Uterus (tissue), 4 donors: ENCODE measurements around the gene IRGM. TPM values are rescaled to one million over a fixed set of nuclear protein-coding genes. Genes with fewer than 3 reads are reported as not detected.
"Not testable (repeated sequence)": the region's sequence is repeated elsewhere in the genome, so short reads cannot be mapped to it uniquely, and the experiment has no call there.

Experiments used
- DNase-seq, 2 donors: peaks; one replicate each; pipeline ENCODE4 v3.0.0-alpha.2; 2019 to 2020
- H3K27ac ChIP-seq, 2 donors: fragments of 200-600 bp; sonication (generic); 1 replicate in 1 of 2; 2 replicates in 1 of 2; pipeline ENCODE4 v1.5.1; 2016 to 2018
- H3K27me3 ChIP-seq, 2 donors: fragments of 200-600 bp; sonication (generic); one replicate each; pipeline ENCODE4 v1.5.1; 2018 to 2019; ENCODE audit warnings: control low read depth in 1 of 2
- H3K36me3 ChIP-seq, 2 donors: fragments of 200-600 bp; sonication (generic); one replicate each; pipeline ENCODE4 v1.5.1; 2019; ENCODE audit warnings: control low read depth in 1 of 2
- H3K4me1 ChIP-seq, 2 donors: fragments of 200-600 bp; sonication (generic); one replicate each; pipeline ENCODE4 v1.5.1; 2018 to 2019; ENCODE audit warnings: control low read depth in 1 of 2
- H3K4me3 ChIP-seq, 2 donors: fragments of 200-600 bp; sonication (generic); 1 replicate in 1 of 2; 2 replicates in 1 of 2; pipeline ENCODE4 v1.5.1; 2018 to 2019; ENCODE audit warnings: mild to moderate bottlenecking in 1 of 2
- H3K9me3 ChIP-seq, 2 donors: fragments of 200-600 bp; sonication (generic); one replicate each; pipeline ENCODE4 v1.5.1; 2019; ENCODE audit warnings: control low read depth in 1 of 2
- POLR2A ChIP-seq, 2 donors: fragments of 450-650 bp; IDR thresholded peaks; one replicate each; pipeline ENCODE4 v1.6.1; 2016; ENCODE audit warnings: antibody characterized with exemption in 2 of 2, mild to moderate bottlenecking in 1 of 2, moderate library complexity in 1 of 2
- intact Hi-C: fragments of 100-400 bp; cut with DNase I; formaldehyde crosslinking; loops from one replicate; pipeline ENCODE4 v1.15.1; 2023; ENCODE audit warnings: low total_unique reads
- total RNA-seq, 4 donors: library from RNA; depleted of rRNA in 3 of 4; stranded (reverse); fragments of >200 nt in 3 of 4; gene quantifications; one replicate each; pipeline versions ENCODE4 v1.1.0 to v1.2.4, GENCODE V29; 2014 to 2023
- TF ChIP-seq, protein P1 (sequence below), 4 experiments: fragments of 200-600 bp in 2 of 4; fragments of 450-650 bp in 2 of 4; sonication (generic) in 2 of 4; IDR thresholded peaks; one replicate each; pipeline ENCODE4 v1.5.1; 2016 to 2019; ENCODE audit warnings: antibody characterized with exemption in 4 of 4, mild to moderate bottlenecking in 2 of 4, moderate library complexity in 1 of 4
- donor health status: DM: yes; HTN: yes; CAD: no.

The IRGM gene
- total RNA-seq, 4 donors from 2014 or later, result 0.48 TPM; not detected in 3

DNA sequence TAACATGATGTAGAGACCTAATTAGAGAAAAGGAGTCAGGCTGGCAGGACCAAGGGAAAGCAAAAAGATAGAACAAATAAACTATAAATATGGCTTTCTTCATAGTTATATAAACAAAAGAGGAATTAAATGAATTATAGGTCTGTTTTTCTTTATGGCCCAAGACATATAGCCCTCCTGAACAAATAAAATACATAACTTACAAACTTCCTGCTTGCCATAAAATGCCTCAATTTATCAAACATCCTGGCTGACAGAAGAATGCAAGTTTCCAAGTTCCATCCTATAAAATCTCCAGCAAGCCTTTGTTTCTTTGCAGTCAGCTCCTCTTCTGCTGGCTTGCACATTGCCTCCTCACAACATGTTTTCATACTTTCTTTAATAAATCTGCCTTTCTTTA is 31.3 kb upstream of the IRGM start:
- intact Hi-C loops, result no loop called here
- no peaks in the 10 kb centered on the region for H3K27me3 ChIP-seq
- H3K36me3 ChIP-seq, result no peaks in the 10 kb centered on the region
- H3K4me1 ChIP-seq, result no peaks in the 10 kb centered on the region
- no peak overlapping the region for H3K27ac ChIP-seq
- H3K4me3 ChIP-seq, result no peak overlapping the region
- no peaks in the 10 kb centered on the region for H3K9me3 ChIP-seq
- no peak for DNase-seq
- TF ChIP-seq, protein P1, sequence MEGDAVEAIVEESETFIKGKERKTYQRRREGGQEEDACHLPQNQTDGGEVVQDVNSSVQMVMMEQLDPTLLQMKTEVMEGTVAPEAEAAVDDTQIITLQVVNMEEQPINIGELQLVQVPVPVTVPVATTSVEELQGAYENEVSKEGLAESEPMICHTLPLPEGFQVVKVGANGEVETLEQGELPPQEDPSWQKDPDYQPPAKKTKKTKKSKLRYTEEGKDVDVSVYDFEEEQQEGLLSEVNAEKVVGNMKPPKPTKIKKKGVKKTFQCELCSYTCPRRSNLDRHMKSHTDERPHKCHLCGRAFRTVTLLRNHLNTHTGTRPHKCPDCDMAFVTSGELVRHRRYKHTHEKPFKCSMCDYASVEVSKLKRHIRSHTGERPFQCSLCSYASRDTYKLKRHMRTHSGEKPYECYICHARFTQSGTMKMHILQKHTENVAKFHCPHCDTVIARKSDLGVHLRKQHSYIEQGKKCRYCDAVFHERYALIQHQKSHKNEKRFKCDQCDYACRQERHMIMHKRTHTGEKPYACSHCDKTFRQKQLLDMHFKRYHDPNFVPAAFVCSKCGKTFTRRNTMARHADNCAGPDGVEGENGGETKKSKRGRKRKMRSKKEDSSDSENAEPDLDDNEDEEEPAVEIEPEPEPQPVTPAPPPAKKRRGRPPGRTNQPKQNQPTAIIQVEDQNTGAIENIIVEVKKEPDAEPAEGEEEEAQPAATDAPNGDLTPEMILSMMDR (IDR thresholded peaks at IDR 0.05), result no peak
- TF ChIP-seq POLR2A (IDR thresholded peaks at IDR 0.05), result no peak

DNA sequence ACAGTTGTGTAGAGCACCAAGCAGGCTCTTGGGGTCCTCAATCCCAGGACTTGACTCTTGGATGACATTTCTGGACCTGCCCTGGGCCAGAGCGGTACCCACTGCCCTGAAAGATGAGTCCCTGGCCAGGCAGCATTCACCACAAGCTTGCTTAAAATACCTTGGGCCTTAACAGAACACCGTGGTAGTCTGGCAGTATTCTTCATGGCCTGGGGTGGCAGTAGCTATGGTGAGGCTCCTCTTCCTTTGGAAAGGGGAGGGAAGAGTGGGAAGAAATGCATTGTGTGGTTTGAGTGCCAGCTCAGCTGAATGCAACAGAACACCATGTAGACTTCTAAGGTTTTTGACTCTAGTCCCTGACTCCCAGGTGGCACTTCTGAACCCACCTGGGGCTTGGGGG is 29.4 kb upstream of the IRGM start:
- Histone ChIP-seq H3K4me1 (no peaks in the 10 kb centered on the region), H3K9me3 (no peaks in the 10 kb centered on the region), H3K27me3 (no peaks in the 10 kb centered on the region), H3K36me3 (no peaks in the 10 kb centered on the region), H3K4me3 (no peak overlapping the region), H3K27ac (no peak overlapping the region)
- no peak for DNase-seq
- intact Hi-C loops, result no loop called here
- TF ChIP-seq POLR2A (IDR thresholded peaks at IDR 0.05), result no peak
- TF ChIP-seq, protein P1 (IDR thresholded peaks at IDR 0.05), result no peak

DNA sequence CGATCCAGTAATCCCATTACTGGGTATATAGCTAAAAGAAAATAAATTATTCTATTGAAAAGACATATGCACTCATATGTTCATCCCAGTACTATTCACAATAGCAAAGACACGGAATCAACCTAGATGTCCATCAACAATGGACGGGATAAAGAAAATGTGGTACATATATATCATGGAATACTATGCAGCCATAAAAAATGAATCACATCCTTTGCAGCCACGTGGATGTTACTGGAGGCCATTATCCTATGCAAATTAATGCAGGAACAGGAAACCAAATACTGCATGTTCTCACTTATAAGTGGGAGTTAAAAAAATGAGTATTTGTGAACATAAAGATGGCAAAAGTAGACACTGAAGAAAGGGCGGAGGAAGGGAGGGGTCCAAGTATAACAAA is 16.6 kb upstream of the IRGM start:
- no peaks in the 10 kb centered on the region for H3K27me3 ChIP-seq
- TF ChIP-seq POLR2A (IDR thresholded peaks at IDR 0.05), result no peak
- TF ChIP-seq, protein P1 (IDR thresholded peaks at IDR 0.05), result no peak
- no peaks in the 10 kb centered on the region for H3K4me1 ChIP-seq
- no peak for DNase-seq
- intact Hi-C loops, result no loop called here
- H3K4me3 ChIP-seq, result no peak overlapping the region
- no peak overlapping the region for H3K27ac ChIP-seq
- no peaks in the 10 kb centered on the region for H3K36me3 ChIP-seq
- no peaks in the 10 kb centered on the region for H3K9me3 ChIP-seq

DNA sequence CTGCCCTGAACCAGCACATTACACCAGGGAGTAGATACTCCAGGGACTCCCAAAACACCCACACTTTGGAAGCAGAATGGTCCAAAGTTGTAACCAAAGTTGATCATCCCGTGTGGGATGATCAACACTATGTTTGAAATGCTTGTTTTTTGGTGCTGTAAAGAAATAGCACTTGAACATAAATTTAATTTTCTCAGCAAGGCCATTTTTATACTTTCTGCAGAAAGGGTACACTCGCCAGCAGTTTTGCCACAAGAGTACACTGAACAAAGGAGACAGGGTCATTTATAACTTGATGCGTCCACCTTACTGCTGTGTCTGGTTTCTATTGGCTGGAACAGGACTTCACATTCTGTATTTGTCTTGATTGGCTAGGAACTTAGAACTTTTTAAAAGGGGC is 14.5 kb upstream of the IRGM start:
- DNase-seq, H3K27ac ChIP-seq, H3K9me3 ChIP-seq, H3K27me3 ChIP-seq, H3K4me3 ChIP-seq, H3K4me1 ChIP-seq, intact Hi-C loops, H3K36me3 ChIP-seq: not testable (repeated sequence)

DNA sequence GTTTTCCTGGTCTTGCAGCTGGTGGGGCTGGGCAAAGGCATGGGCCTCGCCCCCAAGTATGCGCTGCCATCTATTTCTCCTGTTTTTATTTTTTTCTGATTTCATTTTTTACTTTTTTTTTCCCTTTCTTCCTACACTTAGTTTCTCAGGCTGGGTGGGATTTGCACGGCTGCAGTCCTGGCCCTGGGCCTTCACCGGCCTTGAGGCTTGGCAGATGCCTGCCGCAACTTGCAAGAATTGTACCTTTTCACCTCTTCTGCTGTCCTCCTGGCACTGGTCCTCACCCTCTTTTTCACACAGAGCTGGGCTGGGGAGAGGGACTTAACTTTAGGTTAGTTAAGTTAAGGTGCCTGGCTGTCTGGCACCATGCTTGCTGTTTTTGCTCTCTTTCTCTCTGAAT is 10.3 kb upstream of the IRGM start:
- Histone ChIP-seq H3K36me3 (no peaks in the 10 kb centered on the region), H3K9me3 (no peaks in the 10 kb centered on the region), H3K4me3 (no peak overlapping the region), H3K4me1 (no peaks in the 10 kb centered on the region), H3K27ac (no peak overlapping the region), H3K27me3 (no peaks in the 10 kb centered on the region)
- TF ChIP-seq POLR2A (IDR thresholded peaks at IDR 0.05), result no peak
- TF ChIP-seq, protein P1 (IDR thresholded peaks at IDR 0.05), result no peak
- intact Hi-C loops, result no loop called here
- DNase-seq, result no peak

DNA sequence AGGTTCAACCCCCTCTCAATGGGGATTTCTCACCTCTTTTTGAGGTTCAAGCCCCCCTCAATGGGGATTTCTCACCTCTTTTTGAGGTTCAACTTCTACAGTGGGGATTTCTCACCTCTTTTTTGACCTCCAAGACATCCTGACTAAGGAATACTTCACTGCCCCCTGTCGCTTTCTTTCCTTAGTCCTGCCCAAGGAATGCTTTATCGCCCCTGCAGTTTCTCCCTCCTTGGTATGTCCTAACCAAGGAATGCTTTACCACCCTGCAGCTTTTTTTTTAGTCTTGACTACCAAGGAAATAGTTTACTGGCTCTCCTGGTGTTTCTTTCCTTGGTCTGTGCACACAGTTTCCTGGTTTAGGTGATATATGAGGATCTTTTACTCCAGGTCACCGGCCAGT is 9.6 kb upstream of the IRGM start:
- H3K4me3 ChIP-seq, result no peak overlapping the region
- DNase-seq, result no peak
- H3K27me3 ChIP-seq, result no peaks in the 10 kb centered on the region
- H3K9me3 ChIP-seq, result no peaks in the 10 kb centered on the region
- no peak overlapping the region for H3K27ac ChIP-seq
- no peaks in the 10 kb centered on the region for H3K36me3 ChIP-seq
- intact Hi-C loops, result no loop called here
- H3K4me1 ChIP-seq, result no peaks in the 10 kb centered on the region
- no peak for TF ChIP-seq POLR2A (IDR thresholded peaks at IDR 0.05)
- TF ChIP-seq, protein P1 (IDR thresholded peaks at IDR 0.05), result no peak

DNA sequence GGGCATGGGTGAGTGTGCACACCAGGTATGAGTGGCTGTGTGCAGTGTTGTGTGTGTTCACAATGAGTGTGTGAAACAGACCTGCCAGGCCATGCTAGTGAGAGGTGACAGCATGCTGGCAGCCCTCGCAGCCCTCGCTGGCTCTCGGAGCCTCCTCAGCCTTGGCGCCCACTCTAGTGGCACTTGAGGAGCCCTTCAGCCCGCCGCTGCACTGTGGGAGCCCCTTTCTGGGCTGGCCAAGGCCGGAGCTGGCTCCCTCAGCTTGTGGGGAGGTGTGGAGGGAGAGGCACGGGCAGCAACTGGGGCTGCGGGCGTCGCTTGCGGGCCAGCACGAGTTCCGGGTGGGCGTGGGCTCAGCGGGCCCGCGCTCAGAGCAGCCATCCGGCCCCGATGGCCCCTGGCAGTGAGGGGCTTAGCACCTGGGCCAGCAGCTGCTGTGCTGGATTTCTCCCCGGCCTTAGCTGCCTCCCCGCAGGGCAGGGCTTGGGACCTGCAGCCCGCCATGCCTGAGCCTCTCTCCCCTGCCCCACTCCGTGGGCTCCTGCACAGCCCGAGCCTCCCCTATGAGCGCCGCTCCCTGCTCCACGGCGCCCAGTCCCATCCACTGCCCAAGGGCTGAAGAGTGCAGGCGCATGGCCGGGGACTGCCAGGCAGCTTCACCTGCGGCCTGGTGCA is 999 bp upstream of the IRGM start:
- H3K4me1 ChIP-seq, H3K9me3 ChIP-seq, H3K4me3 ChIP-seq, intact Hi-C loops, H3K27me3 ChIP-seq, DNase-seq, H3K36me3 ChIP-seq, H3K27ac ChIP-seq: not testable (repeated sequence)
